HL-60/S4 treated with phorbol 12-myristate 13-acetate at 8.2 ng/mL for 4 days and 3 days (cell line): ENCODE data around the gene JARID2.

ENCODE experiments used
- in situ Hi-C: fragments of 300-500 bp; cut with MboI; formaldehyde crosslinking; loops from 2 replicates; pipeline ENCODE4 v1.15.0; 2022; ENCODE audit warnings: low sequenced_read_pairs

Gene JARID2

GRCh38 chr6:15484140-15484539 lies 238.3 kb downstream of the JARID2 start:
- in situ Hi-C loops = no loop called here

GRCh38 chr6:15484821-15485220 lies 239.0 kb downstream of the JARID2 start:
- in situ Hi-C loops = no loop called here

GRCh38 chr6:15485936-15486335 lies 240.1 kb downstream of the JARID2 start:
- in situ Hi-C loops = no loop called here

DNA sequence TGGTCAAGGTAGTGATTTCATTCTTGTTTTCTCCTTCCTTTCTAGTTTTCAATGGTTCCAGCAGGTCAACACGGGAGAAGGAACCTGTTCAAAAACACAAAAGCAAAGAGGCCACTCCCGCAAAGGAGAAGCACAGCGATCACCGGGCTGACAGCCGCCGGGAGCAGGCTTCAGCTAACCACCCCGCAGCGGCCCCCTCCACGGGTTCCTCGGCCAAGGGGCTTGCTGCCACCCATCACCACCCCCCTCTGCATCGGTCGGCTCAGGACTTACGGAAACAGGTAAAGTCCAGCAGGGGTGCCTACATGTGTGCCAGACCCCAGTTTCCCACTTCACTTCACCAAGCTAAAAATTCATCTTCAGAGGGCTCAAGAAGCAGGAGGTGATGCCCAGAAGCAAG lies 241.4 kb downstream of the JARID2 start:
- in situ Hi-C loops = no loop called here

- in situ Hi-C loops = no loop called here
Observed at GRCh38 chr6:15489261-15489962, 243.5 kb downstream of the JARID2 start.

DNA sequence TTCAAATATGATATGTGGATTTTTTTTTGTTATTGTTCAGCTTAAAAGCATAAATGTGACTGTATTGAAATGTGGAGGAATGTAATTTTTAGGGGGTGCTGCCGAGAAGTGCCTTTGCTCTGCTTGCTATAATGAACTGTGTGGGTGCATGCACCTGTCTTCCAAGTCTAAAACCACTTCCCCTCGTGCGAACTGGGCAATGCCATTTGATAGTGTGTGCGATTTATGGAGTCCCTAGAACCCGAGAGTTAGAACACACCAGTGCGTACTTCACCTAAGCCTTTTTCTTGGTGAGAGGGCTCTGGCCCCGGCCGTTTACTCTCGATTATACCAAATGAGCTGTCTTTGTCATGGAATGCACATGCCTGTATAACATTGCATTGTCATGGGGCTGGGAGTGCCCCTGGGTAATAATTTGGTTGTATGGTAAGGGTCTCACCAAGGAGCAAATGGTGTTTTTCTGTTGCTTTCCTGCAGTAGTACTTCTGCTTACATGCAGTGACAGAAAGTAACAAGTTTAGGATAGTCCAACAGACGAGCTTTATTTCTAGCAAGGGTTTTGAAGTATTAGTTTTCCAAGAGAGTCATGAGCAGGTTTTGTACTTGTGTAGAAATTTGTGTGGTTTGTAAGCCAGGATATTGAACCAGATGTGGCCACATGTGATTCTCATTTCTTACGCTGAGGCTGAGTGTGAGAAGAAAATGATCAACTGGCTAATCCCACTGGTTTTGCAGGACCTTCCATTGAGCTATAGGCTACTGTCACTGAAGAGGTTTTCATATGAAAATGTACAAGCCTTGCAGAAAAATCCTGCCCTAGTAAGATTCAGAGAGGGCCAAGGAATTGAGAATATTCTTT lies 244.6 kb downstream of the JARID2 start:
- in situ Hi-C loops = no loop called here

- in situ Hi-C loops = no loop called here
Observed at GRCh38 chr6:15491255-15491985, 245.6 kb downstream of the JARID2 start.

DNA sequence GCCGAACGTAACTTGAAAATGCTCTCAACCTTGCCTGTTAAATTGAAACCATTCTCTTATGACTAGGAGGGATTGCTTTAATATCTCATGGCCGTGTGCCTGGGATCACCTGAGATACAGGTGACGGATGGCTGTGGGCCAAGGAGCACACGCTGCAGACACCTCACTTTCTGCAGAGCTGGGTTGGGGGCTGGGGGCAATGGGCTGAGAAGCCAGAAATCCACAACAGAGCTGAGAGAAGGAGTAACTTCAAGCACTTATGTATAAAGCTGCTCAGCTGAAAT lies 246.1 kb downstream of the JARID2 start:
- in situ Hi-C loops = no loop called here

DNA sequence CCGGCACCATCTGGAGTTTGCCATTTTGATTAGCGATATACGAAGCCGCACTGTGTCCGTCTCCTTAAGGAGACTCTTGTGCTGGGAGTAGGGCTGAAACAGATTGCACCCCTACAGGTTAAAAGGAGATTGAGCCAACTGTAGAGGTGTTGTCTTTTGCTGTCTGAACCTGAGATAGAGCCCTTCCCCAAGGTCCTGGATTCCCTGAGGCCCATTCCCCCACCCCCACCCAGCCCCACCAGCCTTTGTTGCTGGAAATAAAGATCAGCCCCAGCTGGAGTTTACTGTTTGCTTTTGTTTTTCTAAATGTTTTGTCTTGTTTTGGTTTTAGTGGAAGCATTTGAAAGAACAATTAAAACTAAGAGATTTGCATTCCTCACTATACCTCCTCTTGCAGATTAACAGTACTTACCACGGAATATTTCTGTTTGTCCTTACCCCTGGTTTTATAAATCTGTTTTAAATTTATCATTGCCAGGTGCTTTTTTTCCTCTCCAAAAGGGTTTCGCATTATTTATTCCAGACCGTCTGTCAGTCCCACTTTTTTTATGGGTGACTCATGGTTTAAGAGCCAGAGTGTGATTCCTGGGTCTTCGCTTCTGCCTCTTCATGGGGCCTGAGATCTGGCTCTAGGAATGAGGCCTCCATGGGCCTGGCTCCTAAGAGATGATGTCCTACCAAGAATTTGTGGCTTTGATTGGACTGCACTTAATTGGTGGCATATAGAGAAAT lies 247.7 kb downstream of the JARID2 start:
- in situ Hi-C loops = no loop called here

- in situ Hi-C loops = no loop called here
Observed at GRCh38 chr6:15495375-15495901, 249.6 kb downstream of the JARID2 start.

GRCh38 chr6:15496345-15497131 lies 250.7 kb downstream of the JARID2 start:
- in situ Hi-C loops = no loop called here

DNA sequence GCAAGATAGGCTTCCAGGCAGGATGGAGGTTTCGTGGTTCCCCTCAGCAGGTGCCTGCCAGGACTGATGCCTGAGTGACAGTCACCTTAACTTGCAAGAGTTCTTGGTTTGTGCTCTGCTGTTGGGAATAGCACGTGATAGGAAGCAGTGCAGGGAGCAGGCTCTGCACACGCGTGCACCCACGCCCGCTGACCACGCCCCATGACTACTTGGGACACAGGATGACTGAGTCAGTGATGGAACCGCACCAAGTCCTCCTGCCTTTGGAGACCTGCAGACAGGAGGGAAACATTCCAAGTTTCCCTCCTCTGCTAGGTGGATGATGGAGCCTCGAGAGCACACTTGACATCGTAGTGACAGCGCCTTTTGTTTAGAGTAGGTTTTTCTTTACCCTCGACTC lies 252.8 kb downstream of the JARID2 start:
- in situ Hi-C loops = no loop called here

- in situ Hi-C loops = no loop called here
Observed at GRCh38 chr6:15499125-15499524, 253.3 kb downstream of the JARID2 start.

DNA sequence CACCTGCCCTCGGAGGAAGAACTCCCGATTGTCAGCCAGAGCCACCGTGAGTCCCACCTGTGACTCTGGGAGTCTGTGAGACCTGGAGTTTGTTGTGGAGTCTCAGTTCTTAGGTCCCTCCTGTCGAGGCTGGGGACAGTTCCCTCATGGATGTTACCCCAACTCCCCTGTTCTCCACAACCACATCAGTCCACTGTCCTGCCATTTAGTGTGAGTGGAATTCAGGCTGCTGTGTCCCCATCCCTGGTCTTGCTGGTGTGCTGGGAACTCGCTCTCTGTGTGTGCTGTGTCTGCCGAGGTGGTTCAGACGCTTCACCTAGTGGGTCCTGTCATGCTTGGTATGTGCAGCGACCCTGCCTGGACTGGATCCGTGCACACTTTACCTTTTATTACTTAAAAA lies 253.7 kb downstream of the JARID2 start:
- in situ Hi-C loops = no loop called here

- in situ Hi-C loops = loop anchor here (25.0 kb wide), 1 partner anchor 112 kb away; no protein-coding TSS in a partner anchor
Observed at GRCh38 chr6:15500078-15500740, 254.3 kb downstream of the JARID2 start.

DNA sequence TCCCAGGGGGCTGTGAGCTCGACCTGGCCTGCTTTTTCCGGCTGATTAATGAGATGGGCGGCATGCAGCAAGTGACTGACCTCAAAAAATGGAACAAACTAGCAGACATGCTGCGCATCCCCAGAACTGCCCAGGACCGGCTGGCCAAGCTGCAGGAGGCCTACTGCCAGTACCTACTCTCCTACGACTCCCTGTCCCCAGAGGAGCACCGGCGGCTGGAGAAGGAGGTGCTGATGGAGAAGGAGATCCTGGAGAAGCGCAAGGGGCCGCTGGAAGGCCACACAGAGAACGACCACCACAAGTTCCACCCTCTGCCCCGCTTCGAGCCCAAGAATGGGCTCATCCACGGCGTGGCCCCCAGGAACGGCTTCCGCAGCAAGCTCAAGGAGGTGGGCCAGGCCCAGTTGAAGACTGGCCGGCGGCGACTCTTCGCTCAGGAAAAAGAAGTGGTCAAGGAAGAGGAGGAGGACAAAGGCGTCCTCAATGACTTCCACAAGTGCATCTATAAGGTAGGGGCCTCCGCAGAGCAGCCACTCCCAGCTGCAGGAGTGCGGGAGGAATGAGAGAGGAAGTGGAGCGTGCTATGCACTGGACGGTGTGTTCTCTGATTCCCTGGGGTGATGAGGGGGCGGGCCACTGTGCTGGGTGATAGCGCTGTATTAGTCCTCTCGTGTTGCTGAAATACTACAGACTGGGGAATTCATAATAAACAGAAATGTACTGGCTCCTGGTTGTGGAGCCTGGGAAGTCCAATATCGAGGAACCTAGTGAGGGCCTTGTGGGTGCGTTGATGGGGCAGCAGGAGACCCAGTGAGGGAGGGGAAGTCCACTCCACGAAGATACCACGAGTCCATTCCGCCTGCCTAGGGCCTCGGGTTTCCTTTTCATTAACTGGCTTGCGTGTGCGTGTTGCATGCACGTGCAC lies 255.3 kb downstream of the JARID2 start:
- in situ Hi-C loops = loop anchor here (25.0 kb wide), 1 partner anchor 111 kb away; no protein-coding TSS in a partner anchor

DNA sequence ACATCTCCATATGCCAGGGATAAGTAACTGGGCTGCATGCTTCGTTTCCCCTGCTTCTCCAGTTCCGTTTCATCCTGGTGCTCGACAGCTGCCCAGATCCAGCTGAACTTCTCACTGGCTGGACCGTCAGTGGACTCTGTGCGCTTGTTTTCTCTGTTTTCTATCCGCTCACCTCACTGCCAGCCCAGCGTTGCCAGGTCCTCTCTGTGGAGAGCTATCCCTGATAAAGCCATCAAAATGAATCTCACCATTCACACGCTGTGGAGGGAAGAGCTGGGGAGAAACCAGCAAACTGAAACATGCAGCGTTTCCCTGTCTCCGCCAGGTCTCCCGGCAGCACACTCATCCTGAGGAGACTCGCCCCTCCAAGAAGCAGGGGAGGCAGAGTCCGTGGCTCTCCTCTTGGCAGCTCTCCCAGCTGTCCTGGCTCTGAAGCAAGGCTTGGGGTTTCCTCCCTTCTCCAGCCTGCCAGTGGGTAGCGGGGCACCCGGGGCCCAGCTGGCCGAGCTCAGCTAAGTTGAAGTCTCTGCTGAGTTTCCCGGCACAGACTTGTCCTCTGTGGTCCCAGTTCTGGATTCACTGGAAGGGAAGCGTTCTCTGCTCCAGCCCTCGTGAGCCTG lies 256.1 kb downstream of the JARID2 start:
- in situ Hi-C loops = loop anchor here (25.0 kb wide), 1 partner anchor 110 kb away; no protein-coding TSS in a partner anchor
